ENCODE data around the gene RAPGEF1. TPM values are rescaled to one million over a fixed set of nuclear protein-coding genes. Genes with fewer than 3 reads are reported as not detected.

The RAPGEF1 gene
- total RNA-seq, 3 donors from 2014 or later = 67.1 to 103 (median 84.2) TPM

- Histone ChIP-seq H3K9me3 (no peaks in the 10 kb centered on the region), H3K36me3 (ENCODE audit: low read depth) (peaks cover 16% of the 10 kb centered on the region), H3K4me1 (ENCODE audit: low read depth) (no peaks in the 10 kb centered on the region), H3K4me3 (no peak overlapping the region)
- DNase-seq = peak; percentile 86 to 88 (median 87)
- intact Hi-C loops (cut with DNase I, micrococcal nuclease) = loop anchor here (5.0 kb wide), 1 partner anchor 151 kb away; the partner anchor contains the start of gene RAPGEF1 (in 2 of the 2)
- TF ChIP-seq, protein P1, sequence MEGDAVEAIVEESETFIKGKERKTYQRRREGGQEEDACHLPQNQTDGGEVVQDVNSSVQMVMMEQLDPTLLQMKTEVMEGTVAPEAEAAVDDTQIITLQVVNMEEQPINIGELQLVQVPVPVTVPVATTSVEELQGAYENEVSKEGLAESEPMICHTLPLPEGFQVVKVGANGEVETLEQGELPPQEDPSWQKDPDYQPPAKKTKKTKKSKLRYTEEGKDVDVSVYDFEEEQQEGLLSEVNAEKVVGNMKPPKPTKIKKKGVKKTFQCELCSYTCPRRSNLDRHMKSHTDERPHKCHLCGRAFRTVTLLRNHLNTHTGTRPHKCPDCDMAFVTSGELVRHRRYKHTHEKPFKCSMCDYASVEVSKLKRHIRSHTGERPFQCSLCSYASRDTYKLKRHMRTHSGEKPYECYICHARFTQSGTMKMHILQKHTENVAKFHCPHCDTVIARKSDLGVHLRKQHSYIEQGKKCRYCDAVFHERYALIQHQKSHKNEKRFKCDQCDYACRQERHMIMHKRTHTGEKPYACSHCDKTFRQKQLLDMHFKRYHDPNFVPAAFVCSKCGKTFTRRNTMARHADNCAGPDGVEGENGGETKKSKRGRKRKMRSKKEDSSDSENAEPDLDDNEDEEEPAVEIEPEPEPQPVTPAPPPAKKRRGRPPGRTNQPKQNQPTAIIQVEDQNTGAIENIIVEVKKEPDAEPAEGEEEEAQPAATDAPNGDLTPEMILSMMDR (IDR thresholded peaks at IDR 0.05) = peak; percentile 45
- ATAC-seq = peak; percentile 92
Observed at GRCh38 chr9:131590907-131591844, 148.7 kb downstream of the RAPGEF1 start.

GRCh38 chr9:131590449-131590848 lies 149.4 kb downstream of the RAPGEF1 start:
- no peak for DNase-seq
- intact Hi-C loops (cut with DNase I, micrococcal nuclease) = loop anchor here (5.0 kb wide), 1 partner anchor 152 kb away; the partner anchor contains the start of gene RAPGEF1 (in 2 of the 2)
- Histone ChIP-seq H3K4me3 (no peak overlapping the region), H3K9me3 (no peaks in the 10 kb centered on the region), H3K36me3 (ENCODE audit: low read depth) (peaks cover 15% of the 10 kb centered on the region), H3K4me1 (ENCODE audit: low read depth) (no peaks in the 10 kb centered on the region)
- TF ChIP-seq, protein P1 (IDR thresholded peaks at IDR 0.05) = no peak
- ATAC-seq = no peak

DNA sequence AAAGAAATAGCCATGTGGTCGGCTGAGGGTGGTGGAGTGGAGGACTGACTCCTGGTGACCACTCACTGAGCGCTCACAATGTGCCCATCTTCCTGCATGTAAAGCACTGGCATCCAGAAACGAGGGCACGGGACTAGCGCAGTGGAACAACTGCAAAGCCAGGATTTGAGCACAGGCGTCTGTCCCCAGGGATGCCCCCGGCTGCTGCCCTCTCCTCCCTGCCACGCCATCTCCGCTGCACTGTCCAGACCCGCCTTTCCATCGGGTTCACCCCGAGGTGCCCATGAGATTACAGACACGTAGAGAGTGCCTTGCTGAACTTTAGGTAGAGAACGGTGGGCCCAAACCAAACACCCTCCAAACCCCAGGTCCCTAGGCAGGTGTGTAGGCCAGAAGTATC lies 149.9 kb downstream of the RAPGEF1 start:
- DNase-seq = no peak
- Histone ChIP-seq H3K4me3 (no peak overlapping the region), H3K36me3 (ENCODE audit: low read depth) (peaks cover 11% of the 10 kb centered on the region), H3K9me3 (no peaks in the 10 kb centered on the region), H3K4me1 (ENCODE audit: low read depth) (no peaks in the 10 kb centered on the region)
- intact Hi-C loops (cut with DNase I, micrococcal nuclease) = loop anchor here (5.0 kb wide), 1 partner anchor 152 kb away; the partner anchor contains the start of gene RAPGEF1 (in 2 of the 2)
- TF ChIP-seq, protein P1 (IDR thresholded peaks at IDR 0.05) = no peak
- ATAC-seq = no peak

- Histone ChIP-seq H3K9me3 (no peaks in the 10 kb centered on the region), H3K4me3 (no peak overlapping the region), H3K4me1 (ENCODE audit: low read depth) (no peaks in the 10 kb centered on the region), H3K36me3 (ENCODE audit: low read depth) (peaks cover 7% of the 10 kb centered on the region)
- DNase-seq (no peak), ATAC-seq (no peak)
- TF ChIP-seq, protein P1 (IDR thresholded peaks at IDR 0.05) = no peak
- intact Hi-C loops (cut with DNase I, micrococcal nuclease) = no loop called here
Observed at GRCh38 chr9:131589124-131589711, 150.7 kb downstream of the RAPGEF1 start.

- ATAC-seq = no peak
- H3K4me1 ChIP-seq (ENCODE audit: low read depth) = no peaks in the 10 kb centered on the region
- intact Hi-C loops (cut with DNase I, micrococcal nuclease) = no loop called here
- TF ChIP-seq, protein P1 (IDR thresholded peaks at IDR 0.05) = no peak
- H3K9me3 ChIP-seq = no peaks in the 10 kb centered on the region
- no peak for DNase-seq
- peaks cover 7% of the 10 kb centered on the region for H3K36me3 ChIP-seq (ENCODE audit: low read depth)
- no peak overlapping the region for H3K4me3 ChIP-seq
Observed at GRCh38 chr9:131588396-131588795, 151.5 kb downstream of the RAPGEF1 start.

All from mucosa of descending colon (tissue), 3 donors.